ENCODE results near the gene XRCC3. TPM values are rescaled to one million over a fixed set of nuclear protein-coding genes. Genes with fewer than 3 reads are reported as not detected.

The XRCC3 gene
- total RNA-seq, 1 experiment from 2014 or later: 46.7 TPM

DNA sequence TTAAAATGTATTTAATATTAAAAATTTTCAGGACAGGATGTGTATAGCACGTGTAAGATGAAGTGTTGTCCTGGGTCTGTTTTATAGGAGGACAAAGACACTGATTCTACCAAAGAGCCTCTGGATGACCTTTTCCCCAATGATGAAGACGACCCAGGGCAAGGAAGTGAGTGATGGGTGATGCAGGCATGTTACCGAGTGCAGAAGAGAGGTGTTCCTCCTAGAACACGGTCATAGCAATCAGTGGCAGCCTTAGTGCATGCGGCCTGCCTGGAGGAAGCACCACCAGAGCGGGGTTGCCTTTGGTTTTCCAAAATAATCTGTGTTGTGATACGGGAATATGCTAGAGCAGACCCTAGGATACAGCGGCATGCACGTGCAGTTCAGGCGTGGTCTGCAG lies 53.2 kb downstream of the XRCC3 start (continued):
- TF ChIP-seq ZNF532 (CRISPR knock-in tag; IDR thresholded peaks at IDR 0.05; ENCODE audit: borderline replicate concordance) (no peak), ZNF423 (CRISPR knock-in tag; IDR thresholded peaks at IDR 0.05) (no peak), TEAD4 (CRISPR knock-in tag; IDR thresholded peaks at IDR 0.05) (no peak), RELA (CRISPR knock-in tag; IDR thresholded peaks at IDR 0.05; ENCODE audit: borderline replicate concordance) (no peak), ESRRA (CRISPR knock-in tag; IDR thresholded peaks at IDR 0.05; ENCODE audit: borderline replicate concordance) (no peak), ZBTB43 (CRISPR knock-in tag; IDR thresholded peaks at IDR 0.05) (no peak), MAX (CRISPR knock-in tag; IDR thresholded peaks at IDR 0.05) (no peak), ATF2 (CRISPR knock-in tag; IDR thresholded peaks at IDR 0.05; ENCODE audit: borderline replicate concordance, low read depth) (no peak)

DNA sequence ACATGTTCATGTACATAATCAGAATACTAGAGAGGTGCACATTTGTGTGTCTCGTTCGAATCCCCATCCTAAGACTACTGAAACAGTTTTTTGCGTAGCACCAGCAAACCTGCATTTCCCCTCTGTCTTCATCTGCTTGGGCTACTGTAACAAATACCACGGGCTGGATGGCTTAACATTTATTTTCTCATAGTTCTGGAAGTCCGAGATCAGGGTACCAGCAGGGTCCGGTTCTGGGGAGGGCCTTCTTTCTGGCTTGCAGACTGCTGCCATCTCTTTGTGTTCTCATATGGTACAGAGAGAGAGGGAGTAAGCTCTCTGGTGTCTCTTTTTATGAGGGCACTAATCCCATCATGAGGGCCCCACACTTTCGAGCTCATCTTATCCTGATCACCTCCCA lies 55.6 kb downstream of the XRCC3 start:
- Mint-ChIP-seq H3K27me3 (ENCODE audit: low read depth) (no peaks in the 10 kb centered on the region), H3K27ac (no peak overlapping the region), H3K4me3 (no peak overlapping the region), H3K9me3 (no peaks in the 10 kb centered on the region), H3K4me1 (no peaks in the 10 kb centered on the region), H3K36me3 (peaks cover 57% of the 10 kb centered on the region)
- DNase-seq (ENCODE audit: low spot score) (no peak), ATAC-seq (no peak)
- ChIA-PET POLR2A (interaction anchor here (0.6 kb wide), 2 partner anchors 35 to 41 kb away, joined by 3 read pairs; no protein-coding TSS in a partner anchor), CTCF (no interaction called here)
- TF ChIP-seq ZNF263 (CRISPR knock-in tag; IDR thresholded peaks at IDR 0.05; ENCODE audit: low read depth): no peak
- no peak for TF ChIP-seq ZBTB43 (CRISPR knock-in tag; IDR thresholded peaks at IDR 0.05)
- TF ChIP-seq JUN (CRISPR knock-in tag; IDR thresholded peaks at IDR 0.05): no peak
- TF ChIP-seq OVOL2 (CRISPR knock-in tag; IDR thresholded peaks at IDR 0.05; ENCODE audit: borderline replicate concordance): no peak
- TF ChIP-seq RELA (CRISPR knock-in tag; IDR thresholded peaks at IDR 0.05; ENCODE audit: borderline replicate concordance): no peak
- TF ChIP-seq, protein P1, sequence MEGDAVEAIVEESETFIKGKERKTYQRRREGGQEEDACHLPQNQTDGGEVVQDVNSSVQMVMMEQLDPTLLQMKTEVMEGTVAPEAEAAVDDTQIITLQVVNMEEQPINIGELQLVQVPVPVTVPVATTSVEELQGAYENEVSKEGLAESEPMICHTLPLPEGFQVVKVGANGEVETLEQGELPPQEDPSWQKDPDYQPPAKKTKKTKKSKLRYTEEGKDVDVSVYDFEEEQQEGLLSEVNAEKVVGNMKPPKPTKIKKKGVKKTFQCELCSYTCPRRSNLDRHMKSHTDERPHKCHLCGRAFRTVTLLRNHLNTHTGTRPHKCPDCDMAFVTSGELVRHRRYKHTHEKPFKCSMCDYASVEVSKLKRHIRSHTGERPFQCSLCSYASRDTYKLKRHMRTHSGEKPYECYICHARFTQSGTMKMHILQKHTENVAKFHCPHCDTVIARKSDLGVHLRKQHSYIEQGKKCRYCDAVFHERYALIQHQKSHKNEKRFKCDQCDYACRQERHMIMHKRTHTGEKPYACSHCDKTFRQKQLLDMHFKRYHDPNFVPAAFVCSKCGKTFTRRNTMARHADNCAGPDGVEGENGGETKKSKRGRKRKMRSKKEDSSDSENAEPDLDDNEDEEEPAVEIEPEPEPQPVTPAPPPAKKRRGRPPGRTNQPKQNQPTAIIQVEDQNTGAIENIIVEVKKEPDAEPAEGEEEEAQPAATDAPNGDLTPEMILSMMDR (IDR thresholded peaks at IDR 0.05): no peak
- TF ChIP-seq STAT6 (CRISPR knock-in tag; conservative IDR thresholded peaks at IDR 0.05; ENCODE audit: low read depth): no peak
- no peak for TF ChIP-seq ESRRA (CRISPR knock-in tag; IDR thresholded peaks at IDR 0.05; ENCODE audit: borderline replicate concordance)
- no peak for TF ChIP-seq ZNF423 (CRISPR knock-in tag; IDR thresholded peaks at IDR 0.05)
- no peak for TF ChIP-seq TCF7 (CRISPR knock-in tag; IDR thresholded peaks at IDR 0.05; ENCODE audit: low read depth)
- TF ChIP-seq GRHL2 (CRISPR knock-in tag; IDR thresholded peaks at IDR 0.05; ENCODE audit: insufficient replicate concordance, severe bottlenecking): no peak

Data from WTC11 (cell line).